HG02938 (cell line): ENCODE measurements around the gene SCN9A.
"Not testable (repeated sequence)": the region's sequence is repeated elsewhere in the genome, so short reads cannot be mapped to it uniquely, and the experiment has no call there.

Source experiments
- ATAC-seq: cut with Tn5 transposase; IDR thresholded peaks from one replicate; pipeline ENCODE4 v1.9.1; 2021; ENCODE audit warnings: mild to moderate bottlenecking, moderate library complexity; ENCODE audit not compliant: unreplicated experiment

The SCN9A gene

DNA sequence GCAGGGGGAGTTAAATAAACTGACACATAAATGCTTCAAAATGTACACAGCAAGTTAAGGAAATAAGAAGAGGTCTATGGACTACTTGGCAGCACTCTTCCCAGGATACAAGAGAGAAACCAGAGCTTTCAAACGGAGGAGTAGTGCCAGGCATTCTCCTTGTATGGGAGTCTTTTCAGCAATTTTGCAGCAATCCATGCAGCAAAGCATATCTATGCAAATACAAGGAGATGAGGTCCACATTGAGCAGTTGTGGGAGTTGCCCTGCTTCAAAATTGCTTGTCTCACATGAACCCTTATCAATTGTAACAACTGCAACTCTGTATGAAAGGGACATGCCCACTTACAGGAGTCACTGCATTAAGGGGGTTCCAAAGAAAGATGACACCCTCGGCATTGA lies 37.8 kb downstream of the SCN9A start:
- no peak for ATAC-seq

DNA sequence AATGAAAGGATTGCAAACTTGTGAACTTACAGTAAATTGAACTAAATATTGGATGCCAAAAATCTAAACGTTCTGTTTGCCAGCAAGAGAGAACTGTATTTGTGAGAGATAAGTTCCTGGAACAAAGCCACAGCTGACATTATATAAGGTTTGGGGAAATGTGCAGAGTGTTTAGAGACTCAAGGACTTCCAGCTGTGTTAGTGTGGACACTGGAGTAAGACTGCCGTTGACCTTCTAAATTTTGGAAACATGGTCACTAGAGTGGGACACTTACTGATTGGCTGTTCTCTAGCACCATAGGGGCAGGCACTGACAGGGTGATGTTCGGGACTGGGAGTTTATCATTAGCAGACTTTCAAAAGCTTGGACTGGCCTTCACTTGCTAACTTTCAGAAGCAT lies 40.5 kb downstream of the SCN9A start:
- ATAC-seq, result no peak

DNA sequence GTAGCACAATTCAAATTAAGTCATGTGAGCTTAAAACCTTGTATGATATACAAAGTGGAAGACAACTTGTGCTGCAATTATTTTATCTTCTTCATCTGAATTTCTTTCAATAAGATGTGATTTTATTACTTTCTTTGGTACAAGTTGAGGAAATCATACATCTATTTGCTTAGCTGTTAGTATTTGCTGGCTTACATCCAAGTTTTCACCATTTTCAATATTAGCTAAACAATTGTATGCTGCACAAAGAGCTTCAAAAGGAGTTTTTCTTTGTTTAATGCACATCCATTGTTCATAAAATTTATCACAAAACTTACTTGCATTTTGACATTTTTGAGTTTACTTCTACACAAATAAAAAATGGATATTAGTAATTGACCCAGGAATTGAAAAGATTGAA lies 40.9 kb downstream of the SCN9A start:
- no peak for ATAC-seq

DNA sequence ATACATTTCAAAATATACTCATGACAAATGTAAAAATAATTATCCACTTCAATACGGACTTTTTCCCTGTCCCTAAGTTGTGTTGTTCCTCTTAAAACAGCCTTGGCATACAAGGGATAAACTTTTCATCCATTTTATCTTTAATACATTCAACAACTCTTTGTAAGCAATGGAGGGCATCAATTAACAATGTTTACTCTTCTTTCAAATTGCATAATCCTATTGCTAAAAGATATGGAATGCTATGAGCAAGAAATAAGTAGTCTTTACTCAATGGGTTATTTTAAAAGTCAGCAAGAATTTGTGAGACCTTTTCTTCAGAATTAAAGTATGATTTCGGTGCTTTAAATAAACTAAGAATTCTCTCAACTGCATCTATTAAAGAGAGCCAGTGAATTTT lies 41.9 kb downstream of the SCN9A start:
- no peak for ATAC-seq

DNA sequence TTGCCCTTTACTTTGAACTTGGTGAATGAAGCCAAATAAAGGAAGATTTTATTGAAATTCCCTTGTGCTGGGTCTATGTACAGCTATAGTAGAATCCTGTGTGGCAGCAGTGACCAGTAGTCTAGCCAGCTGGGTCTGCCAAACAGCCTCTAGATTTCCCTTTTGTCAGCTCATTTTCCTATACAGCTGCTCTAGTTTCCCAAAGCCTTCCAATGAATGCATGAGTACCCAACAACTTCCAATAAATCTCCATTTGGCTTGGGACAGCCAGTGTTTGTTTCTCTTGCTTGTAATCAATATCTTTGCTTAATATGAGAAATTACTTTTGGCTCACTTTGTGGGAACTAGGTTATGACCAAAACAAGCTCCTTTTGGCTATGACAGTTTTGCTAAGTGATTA lies 43.6 kb downstream of the SCN9A start:
- no peak for ATAC-seq

DNA sequence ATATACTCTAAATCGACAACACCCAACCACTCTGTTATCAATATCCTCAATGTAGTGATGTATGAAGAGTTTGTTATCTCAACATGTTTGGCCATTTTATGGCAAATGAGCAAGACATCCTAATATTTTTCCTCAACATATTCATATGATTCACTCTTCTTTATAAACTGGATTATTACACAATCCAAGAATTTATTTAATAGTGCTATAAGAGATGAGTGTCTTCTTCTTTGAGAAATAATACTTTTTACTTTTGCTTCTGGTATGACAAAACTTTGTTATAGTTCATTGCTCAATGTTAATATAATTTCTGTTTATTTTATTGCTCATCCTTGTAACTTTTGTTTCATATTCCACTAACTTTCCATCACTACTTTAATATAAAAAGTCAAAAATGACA lies 44.3 kb downstream of the SCN9A start:
- no peak for ATAC-seq

DNA sequence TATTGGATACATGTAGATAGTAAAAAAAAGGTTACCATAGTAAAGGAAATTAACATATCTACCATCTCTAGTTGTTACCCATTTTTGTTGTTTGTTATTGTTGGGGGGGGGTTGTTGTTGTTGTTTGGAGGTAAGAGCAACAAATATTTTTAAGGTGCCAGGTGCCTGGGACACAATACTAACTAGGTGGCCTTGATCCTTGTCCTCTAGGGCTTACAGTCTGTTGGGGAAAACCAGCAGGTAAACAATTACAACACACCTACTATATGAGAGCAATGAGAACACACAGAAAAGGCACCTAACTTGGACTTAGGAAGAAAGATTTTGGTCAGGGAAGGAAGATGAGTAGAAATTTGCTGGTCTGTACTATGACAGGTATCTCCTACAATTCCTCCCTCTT lies 46.3 kb downstream of the SCN9A start:
- no peak for ATAC-seq

DNA sequence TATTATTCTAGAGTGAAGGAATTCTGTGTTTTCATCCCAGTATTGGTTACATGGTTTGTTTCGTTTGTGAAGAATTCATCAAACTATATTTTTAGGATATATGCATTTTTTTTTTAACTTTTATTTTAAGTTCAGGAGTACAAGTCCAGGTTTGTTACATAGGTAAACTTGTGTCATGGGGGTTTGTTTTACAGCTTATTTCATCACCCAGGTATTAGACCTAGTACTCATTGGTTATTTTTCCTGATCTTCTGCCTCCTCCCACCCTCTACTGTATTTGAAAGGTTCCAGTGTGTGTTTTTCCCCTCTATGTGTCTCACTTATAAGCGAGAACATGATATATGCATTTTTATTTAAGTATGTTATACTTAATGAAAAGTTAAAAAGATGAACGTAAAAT lies 47.6 kb downstream of the SCN9A start:
- no peak for ATAC-seq

DNA sequence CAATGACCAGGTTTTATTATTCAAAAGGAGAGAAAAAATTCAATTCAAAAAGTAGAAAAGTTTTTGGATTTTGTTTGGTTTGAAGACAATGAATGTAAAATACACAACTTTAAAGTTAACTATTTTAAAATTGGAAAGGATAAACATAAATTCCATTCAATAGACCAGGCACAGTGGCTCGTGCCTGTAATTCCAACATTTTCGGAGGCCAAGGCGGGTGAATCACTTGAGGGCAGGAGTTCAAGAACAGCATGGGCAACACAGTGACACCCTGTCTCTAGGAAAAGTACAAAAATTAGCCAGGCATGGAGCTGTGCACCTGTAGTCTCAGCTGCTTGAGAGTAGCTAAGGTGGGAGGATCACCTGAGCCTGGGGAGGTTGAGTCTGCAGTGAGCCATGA lies 54.7 kb downstream of the SCN9A start:
- ATAC-seq, result no peak

DNA sequence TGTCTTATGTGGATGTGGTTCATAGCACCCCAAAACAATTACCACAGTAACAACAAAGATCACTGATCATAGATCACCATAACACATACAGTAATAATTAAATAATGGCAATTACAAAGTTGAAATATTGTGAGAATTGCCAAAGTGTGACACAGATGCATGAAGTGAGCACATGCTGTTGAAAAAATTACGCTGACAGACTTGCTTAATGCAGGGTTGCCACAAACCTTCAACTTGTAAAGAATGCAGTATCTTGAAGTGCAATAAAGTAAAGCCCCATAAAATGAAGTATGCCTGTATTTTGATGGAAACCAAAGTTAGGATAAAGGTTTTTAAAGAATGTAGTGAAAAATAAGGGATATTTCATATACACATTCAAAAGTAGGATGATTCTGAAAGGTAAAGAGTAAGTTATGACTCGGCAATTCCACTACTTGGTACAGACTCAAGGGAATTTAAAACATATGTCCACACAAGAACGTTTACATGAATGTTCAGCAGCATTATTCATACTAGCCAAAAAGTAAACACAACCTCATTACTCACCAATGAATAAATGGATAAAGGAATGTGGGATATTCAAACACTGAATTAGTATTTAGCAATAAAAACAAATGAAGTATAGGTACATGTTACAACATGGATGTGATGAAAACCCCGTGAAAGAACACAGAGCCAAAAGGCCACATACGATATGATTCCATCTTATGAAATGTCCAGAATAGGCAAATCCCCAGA lies 61.6 kb downstream of the SCN9A start:
- no peak for ATAC-seq

DNA sequence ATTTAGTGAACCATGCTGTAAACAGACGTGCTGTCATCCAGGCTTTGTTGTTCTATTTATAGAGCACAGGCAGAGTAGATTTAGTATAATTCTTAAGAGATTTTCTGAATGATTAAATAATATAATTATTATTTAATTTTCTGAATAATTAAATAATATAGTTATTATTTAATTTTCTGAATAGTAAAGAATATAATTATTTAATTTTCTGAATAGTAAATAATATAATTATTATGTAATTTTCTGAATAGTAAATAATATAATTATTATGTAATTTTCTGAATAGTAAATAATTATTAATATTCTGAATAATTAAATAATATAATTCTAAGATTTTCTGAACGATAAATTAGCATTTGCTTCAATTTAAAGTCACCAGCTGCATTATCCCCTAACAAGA lies 62.9 kb downstream of the SCN9A start:
- ATAC-seq, result not testable (repeated sequence)

DNA sequence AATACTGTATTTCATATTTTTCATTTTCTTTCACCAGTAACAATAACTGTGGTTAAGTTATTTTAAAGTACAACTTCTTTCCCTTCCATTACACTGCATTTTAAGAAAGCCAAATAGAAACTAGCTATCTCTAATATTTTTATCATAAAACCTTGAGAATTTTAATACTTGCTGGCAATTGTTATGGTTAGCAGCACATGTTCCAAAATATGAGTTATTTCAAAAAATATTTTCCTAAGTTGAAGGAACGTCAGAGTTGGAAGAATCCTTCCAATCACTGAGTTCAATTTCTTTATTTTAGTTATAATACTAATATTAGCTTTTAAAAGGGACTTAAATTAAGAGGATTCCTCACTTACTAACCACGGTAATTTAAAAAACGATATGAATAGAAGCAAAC lies 68.4 kb downstream of the SCN9A start:
- ATAC-seq, result no peak

DNA sequence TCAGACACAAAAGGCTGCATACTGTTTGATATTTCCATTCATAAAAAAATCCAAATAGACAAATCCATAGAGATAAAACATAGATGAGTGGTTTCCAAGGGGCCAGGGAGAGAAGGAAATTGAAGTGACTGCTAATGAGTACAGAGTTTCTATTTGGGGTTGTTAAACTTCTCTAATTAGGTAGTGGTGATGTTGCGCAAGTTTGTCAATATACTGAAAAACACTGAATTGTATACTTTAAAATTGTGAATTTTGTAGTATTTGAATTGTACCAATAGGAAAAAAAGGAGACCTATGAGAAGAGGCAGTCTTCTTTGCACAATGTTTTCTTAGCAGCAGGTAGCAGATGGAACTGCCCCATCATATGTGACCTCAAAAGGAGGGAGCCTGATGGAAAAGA lies 71.1 kb downstream of the SCN9A start:
- no peak for ATAC-seq

DNA sequence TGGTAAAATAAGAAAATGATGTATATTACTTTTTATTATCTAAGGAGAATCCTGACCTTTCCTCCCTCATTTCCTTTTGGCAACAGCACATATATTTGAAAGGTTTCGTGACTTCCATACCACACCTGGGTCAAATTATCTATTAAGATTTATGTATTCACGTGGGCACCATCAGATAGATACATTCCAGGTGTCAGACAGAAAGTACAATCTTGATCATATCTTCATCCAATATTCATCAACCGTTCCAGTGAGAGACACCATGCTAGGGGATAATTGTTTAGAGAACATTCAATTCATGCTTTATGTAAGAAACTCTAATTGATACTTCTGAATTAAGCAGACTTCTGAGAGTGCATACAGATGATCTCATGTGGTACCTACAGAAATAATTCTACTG lies 73.7 kb downstream of the SCN9A start:
- ATAC-seq, result no peak

DNA sequence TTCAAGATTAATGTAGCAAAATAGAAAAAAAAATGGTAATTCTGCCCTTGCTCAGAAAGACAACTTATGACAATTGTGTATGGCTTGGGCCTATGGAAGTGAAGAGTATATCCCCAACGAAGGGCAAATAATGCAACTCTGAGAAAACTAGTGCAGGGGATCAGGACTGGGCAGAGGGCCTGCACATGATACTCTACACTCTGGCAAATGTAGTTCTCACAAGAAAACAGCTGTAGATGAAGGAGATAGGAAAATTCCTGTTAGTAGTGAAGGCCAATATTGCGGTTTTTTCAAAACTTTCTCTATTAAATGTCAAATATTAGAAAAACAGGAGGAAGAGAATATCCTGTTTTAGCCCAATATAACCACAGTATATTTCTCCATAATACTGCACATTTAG lies 77.8 kb downstream of the SCN9A start:
- no peak for ATAC-seq

DNA sequence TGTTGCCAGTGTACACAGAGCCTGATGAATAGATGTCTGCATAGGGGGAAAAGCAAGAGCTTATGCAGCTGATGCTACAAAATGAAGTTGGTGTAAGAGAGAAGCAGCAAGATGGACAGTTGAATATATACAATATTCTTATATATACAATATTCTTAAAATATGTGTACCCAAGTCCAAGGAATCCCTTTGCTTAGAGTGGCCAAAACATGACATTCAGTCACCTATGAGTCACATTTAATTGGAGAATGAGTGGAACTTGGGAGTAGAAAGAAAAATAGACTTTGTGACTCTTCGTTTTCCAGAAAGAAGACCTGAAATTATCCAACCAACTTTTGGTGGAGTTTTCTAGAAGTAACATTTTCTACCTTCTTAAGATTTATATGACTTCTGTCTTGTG lies 81.8 kb downstream of the SCN9A start:
- no peak for ATAC-seq

DNA sequence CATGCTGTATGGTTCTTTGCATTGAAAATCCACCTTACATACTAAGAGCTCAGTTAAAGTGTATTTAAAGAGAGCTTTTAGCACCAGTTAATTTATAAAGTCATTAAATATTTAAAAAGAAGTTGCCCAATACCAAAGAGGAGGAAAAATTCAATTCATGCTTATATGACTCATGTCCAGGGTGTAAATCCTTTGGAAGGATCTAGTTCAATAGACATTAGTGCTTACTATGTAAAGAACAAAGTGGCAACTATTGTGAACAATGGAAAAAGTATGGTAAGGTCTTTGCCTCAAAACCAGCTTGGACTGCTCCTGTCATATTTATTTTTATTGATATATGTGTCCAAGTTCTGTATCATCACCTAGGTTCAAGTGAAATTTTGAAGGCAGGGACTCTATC lies 90.5 kb downstream of the SCN9A start:
- ATAC-seq, result no peak

DNA sequence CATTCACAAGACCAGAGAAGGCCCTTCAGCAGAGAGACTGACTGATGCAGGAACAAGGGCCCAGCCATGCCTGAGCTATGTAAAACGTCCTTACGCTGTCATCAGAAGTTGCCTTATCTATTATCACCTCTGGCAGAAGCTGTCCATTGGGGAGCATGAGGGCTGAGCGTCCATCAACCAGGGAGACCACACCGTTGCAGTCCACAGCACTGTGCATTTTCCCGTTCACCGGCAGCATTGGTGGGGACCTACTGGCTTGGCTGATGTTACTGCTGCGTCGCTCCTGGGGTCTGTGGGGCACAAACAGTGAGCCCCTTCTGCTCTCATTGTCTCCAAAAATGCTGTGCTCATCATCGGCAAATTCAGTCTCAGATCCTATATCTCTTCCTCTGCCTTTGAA lies 91.4 kb downstream of the SCN9A start:
- ATAC-seq, result no peak

DNA sequence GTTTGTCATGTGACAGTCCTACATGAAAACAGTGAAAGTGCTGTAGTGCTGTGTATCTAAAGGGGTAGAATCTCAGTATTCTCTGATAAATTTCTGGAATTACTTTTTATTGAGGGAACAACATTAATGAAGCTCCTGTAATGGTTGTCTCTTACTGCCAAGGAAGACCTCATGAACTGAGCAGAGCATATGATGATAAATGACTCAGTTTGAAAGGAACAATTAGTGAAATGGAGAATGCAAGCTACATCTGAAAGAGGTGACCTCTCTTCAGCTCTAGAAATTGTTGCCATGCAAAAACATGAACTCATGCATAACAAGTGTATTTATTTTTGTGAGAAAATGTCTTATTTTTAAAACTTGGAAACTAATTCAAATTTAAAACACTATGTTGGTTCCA lies 93.6 kb downstream of the SCN9A start:
- ATAC-seq, result no peak

DNA sequence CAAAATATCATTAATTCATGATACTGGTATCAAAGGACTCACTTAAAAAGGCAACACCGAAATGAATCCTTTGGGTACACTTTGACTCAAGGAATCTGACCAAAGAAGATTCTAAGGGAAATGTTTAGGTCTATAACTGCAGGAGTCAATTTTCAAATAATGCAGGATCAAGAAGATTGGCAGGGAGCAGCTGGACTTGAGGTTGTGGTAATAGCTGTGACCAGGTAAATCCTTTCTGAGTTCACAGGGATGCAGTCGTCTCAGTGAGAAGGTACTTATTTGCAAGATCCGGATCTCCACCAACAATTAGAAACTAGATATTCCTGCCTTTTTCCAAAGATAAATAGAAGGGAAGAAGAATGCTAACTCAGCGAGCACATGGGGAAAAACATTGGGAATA lies 96.9 kb downstream of the SCN9A start:
- ATAC-seq, result no peak

DNA sequence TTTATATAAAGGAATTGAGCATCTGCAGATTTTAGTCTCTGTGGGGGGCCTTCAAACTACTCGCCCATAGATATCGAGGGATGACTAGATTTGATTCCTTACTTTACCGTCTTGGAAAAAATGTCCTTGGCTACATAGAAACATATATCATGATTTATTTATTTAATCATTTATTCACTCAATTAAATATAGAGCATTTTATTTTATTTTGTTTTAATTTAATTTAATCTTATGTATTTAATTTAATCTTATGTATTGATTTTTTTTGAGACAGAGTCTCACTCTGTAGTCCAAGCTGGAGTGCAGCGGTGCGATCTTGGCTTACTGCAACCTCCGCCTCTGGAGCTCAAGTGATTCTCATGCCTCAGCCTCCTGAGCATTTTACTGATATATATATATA lies 105.4 kb downstream of the SCN9A start:
- ATAC-seq, result no peak

DNA sequence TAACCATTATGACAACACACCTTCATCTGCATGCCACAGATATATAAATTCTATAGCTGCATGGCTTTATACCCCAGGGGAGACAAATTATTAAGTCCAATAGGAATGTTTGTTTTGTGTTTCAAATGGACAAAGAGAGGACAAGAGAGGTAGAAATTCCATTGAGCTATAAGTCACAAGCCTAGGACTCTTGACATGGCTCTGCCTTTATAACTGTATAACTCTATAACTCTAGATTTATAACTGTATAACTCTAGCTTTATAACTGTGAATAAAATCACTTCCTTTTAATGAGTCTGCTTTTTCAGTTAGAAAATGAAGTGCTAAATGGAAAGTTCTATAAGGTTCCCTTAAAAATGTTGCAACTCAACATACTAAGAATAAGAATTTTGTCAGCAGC lies 106.4 kb downstream of the SCN9A start:
- no peak for ATAC-seq

DNA sequence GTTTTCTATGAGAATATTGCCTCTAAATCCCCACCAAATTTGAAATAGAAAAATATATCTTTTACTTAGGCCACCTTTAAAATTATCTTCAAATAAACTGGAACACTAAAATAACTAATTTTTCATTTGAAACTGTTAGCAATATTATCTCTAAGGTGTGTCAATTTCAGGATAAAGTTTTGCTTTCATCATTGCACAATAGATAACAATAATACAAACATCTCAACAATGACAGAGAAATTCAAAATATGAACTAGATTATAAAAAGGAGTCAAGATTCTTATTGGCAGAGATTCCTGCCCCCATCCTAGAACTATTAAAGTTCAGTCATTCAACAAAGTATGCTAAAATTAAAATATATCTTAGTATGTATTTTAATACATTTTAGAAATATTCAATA lies 117.9 kb downstream of the SCN9A start:
- ATAC-seq, result no peak
